Cardiac fibroblast (primary cell): Measurements from ENCODE around the gene SLC22A23.

Source experiments
- DNase-seq, 2 donors: peaks; one replicate each; pipeline versions ENCODE4 v3.0.0 to v3.0.0-alpha.2; 2010; ENCODE audit warnings: low read depth in 2 of 2
- H3K4me3 ChIP-seq, 2 donors: replicated peaks in 1 of 2; 1 replicate in 1 of 2; 2 replicates in 1 of 2; pipeline ENCODE4 v1.5.1; 2011; ENCODE audit warnings: low read depth in 2 of 2, low read length in 2 of 2, mild to moderate bottlenecking in 2 of 2, moderate library complexity in 1 of 2
- CTCF ChIP-seq: IDR thresholded peaks from one replicate; pipeline ENCODE4 v1.5.1; 2011; ENCODE audit warnings: low read depth, mild to moderate bottlenecking, low read length, inconsistent platforms

The SLC22A23 gene

GRCh38 chr6:3288711-3289663 lies 167.9 kb downstream of the SLC22A23 start:
- DNase-seq: no peak
- TF ChIP-seq CTCF: no peak
- no peak overlapping the region for H3K4me3 ChIP-seq

GRCh38 chr6:3287976-3288707 lies 168.7 kb downstream of the SLC22A23 start:
- no peak overlapping the region for H3K4me3 ChIP-seq
- no peak for TF ChIP-seq CTCF
- no peak for DNase-seq

- no peak for DNase-seq
- TF ChIP-seq CTCF: no peak
- H3K4me3 ChIP-seq: no peak overlapping the region
These were observed 169.5 kb downstream of the SLC22A23 start for GRCh38 chr6:3287308-3287707.

- no peak for DNase-seq
- H3K4me3 ChIP-seq: no peak overlapping the region
- TF ChIP-seq CTCF: no peak
These were observed 170.1 kb downstream of the SLC22A23 start for GRCh38 chr6:3286641-3287171.

GRCh38 chr6:3285732-3286131 lies 171.1 kb downstream of the SLC22A23 start:
- no peak for DNase-seq
- H3K4me3 ChIP-seq: no peak overlapping the region
- TF ChIP-seq CTCF: no peak

- no peak for DNase-seq
- no peak for TF ChIP-seq CTCF
- H3K4me3 ChIP-seq: no peak overlapping the region
These were observed 171.7 kb downstream of the SLC22A23 start for GRCh38 chr6:3285049-3285639.
